Thymus (tissue), 11 donors: ENCODE data around the gene NEK1. TPM values are rescaled to one million over a fixed set of nuclear protein-coding genes. Genes with fewer than 3 reads are reported as not detected.

Experiments
- DNase-seq, 9 donors: peaks; one replicate each; pipeline ENCODE4 v3.0.0-alpha.2; 2013; ENCODE audit warnings: low spot score in 9 of 9, low read depth in 6 of 9, missing footprints in 1 of 9
- H3K27ac ChIP-seq, 2 donors: one replicate each; pipeline ENCODE4 v1.5.1; 2013; ENCODE audit warnings: control low read depth in 1 of 2, low read depth in 1 of 2, low read length in 1 of 2, mild to moderate bottlenecking in 1 of 2, moderate library complexity in 1 of 2
- H3K27me3 ChIP-seq, 2 donors: one replicate each; pipeline ENCODE4 v1.5.1; 2013; ENCODE audit warnings: low read length in 1 of 2; ENCODE audit not compliant: control insufficient read depth in 2 of 2, insufficient read depth in 1 of 2
- H3K36me3 ChIP-seq, 2 donors: one replicate each; pipeline ENCODE4 v1.5.1; 2013; ENCODE audit warnings: low read length in 1 of 2, mild to moderate bottlenecking in 1 of 2, moderate library complexity in 1 of 2; ENCODE audit not compliant: control insufficient read depth in 2 of 2, insufficient read depth in 2 of 2
- H3K4me1 ChIP-seq, 2 donors: one replicate each; pipeline ENCODE4 v1.5.1; 2013; ENCODE audit warnings: low read length in 2 of 2; ENCODE audit not compliant: control insufficient read depth in 2 of 2, insufficient read depth in 2 of 2
- H3K4me3 ChIP-seq, 2 donors: one replicate each; pipeline ENCODE4 v1.5.1; 2013; ENCODE audit warnings: low read length in 2 of 2, control low read depth in 1 of 2, mild to moderate bottlenecking in 1 of 2
- H3K9me3 ChIP-seq, 2 donors: one replicate each; pipeline ENCODE4 v1.5.1; 2013; ENCODE audit warnings: low read length in 1 of 2, mild to moderate bottlenecking in 1 of 2; ENCODE audit not compliant: control insufficient read depth in 2 of 2, insufficient read depth in 1 of 2
- WGBS: extraction: QIAGEN DNeasy Blood & Tissue Kit; methylation state at CpG from one replicate; pipeline ENCODE4 v1.1.7; 2013; 5-methylcytosine and 5-hydroxymethylcytosine counted together
- polyA plus RNA-seq: library from polyadenylated mRNA; stranded (reverse); fragments of 200-250 nt; gene quantifications from one replicate; pipeline ENCODE4 v1.2.3, GENCODE V29; 2013
- total RNA-seq: library from RNA; stranded (reverse); fragments of 120-200 nt; gene quantifications from one replicate; pipeline ENCODE4 v1.2.4, GENCODE V29; 2013
- donor health status: healthy.

The NEK1 gene
- total and polyA plus RNA-seq, 2 donors = 9.9 to 10.2 TPM

DNA sequence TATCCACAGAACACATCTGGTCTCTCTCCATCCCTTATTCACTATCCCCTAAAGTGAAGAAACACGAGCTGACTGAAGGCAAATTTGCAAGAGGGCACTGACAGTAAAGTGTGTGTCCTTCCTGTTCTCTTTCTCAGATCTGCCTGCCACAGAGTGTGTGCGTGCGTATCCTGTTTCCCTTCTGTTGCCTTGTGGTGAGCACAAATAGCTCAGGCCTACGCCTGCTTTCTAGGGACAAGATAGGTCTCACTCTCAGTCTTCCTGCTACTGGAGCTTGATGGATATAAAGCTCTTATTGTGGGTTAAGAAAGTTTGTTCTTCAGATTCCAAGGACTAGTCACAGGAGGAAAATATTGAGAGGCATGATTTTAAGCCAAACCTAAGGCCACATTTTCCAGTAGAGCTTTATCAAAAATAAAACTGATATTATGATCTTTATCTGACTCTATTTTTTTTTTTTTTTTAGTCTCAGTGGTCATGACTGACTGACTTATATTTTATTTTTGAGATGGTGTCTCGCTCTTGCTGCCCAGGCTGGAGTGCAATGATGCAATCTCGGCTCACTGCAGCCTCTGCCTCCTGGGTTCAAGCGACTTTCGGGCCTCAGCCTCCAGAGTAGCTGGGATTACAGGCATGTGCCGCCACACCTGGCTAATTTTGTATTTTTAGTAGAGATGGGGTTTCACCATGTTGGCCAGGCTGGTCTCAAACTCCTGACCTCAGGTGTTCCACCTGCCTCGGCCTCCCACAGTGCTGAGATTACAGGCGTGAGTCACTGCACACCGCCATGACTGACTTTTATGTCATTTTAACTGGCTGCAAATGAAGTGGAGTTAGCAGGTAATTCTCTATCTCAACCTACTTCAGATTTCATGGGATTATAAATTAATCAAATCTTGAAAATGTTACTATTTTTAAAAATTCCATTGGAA lies 201.3 kb downstream of the NEK1 start:
- Histone ChIP-seq H3K4me1 (peaks cover 0 to 4% of the 10 kb centered on the region in 2 donors), H3K9me3 (no peaks in the 10 kb centered on the region), H3K27ac (no peak overlapping the region), H3K4me3 (no peak overlapping the region), H3K36me3 (no peaks in the 10 kb centered on the region), H3K27me3 (no peaks in the 10 kb centered on the region)
- peak; percentile 13 to 80 (median 49) for DNase-seq
- WGBS = 64% methylated on average over 12 of the region's 12 CpGs

DNA sequence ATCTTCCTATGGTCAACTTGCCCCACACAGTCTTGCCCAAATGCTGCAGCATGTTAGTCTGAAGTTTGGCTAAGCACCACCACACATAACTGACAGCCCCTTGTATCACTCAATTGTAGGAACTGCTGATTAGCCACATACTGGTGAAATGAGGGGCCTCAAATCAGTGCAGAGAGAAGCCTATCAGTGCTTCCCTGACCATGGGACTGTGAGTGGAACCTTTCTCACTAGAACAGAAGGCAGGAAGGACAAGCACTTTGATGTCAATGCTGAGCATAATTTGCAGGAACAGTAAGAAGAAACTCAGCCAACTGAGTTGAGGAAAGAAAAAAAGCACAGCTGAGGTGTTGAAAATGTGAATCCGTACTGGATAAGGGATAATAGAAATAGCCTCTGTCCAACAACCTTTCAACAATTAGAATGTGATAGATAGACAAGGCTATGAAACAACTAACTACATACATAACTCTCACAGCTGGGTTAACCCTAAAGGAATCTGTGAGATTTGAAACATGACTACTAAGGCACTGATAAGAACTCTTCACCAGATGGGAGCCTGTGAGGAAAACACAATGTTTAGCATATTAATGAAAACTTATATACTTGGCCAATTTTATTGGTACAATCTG lies 205.1 kb downstream of the NEK1 start:
- no peaks in the 10 kb centered on the region for H3K27me3 ChIP-seq
- no peak for DNase-seq
- peaks cover 0 to 4% of the 10 kb centered on the region in 2 donors for H3K4me1 ChIP-seq
- no peak overlapping the region for H3K4me3 ChIP-seq
- no peaks in the 10 kb centered on the region for H3K9me3 ChIP-seq
- no peaks in the 10 kb centered on the region for H3K36me3 ChIP-seq
- 97% methylated on average over 1 of the region's 1 CpG for WGBS
- no peak overlapping the region for H3K27ac ChIP-seq

DNA sequence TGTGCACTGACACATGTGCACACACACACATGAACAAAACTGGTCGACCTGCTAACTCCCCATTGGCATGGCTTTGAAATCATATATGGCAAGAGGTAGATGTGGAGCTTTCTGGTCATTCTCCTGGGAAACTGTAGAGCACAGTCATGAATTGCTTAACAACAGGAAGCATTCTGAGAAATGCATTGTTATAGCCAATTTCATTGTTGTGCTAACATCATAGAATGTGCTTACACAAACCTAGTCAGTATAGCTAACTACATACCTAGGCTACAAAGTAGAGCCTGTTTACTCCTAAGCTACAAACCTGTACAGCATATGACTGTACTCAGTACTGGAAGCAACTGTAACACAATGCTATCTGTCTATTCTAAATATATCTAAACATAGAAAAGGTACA lies 207.4 kb downstream of the NEK1 start:
- no peak overlapping the region for H3K27ac ChIP-seq
- no peaks in the 10 kb centered on the region for H3K36me3 ChIP-seq
- 89% methylated on average over 1 of the region's 1 CpG for WGBS
- H3K9me3 ChIP-seq = no peaks in the 10 kb centered on the region
- no peak for DNase-seq
- no peak overlapping the region for H3K4me3 ChIP-seq
- no peaks in the 10 kb centered on the region for H3K4me1 ChIP-seq
- H3K27me3 ChIP-seq = no peaks in the 10 kb centered on the region

DNA sequence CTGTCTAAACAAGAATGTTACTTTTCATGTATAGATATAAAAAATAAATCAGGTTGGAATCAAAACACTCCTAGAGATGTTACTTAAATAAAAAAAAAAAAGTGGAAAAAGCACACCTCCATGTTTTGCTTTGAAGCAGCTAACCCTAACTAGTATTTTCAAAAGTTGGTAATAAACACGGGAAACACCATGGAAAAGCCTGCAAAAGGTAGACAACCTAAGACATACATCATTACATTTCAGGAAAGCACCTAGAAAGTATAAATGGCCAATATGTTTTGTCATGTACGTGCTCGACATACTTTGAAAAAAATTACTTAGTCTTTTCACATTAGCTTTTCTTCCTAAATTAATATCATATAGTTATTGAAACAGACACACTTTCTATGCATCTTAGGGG lies 211.6 kb downstream of the NEK1 start:
- Histone ChIP-seq H3K4me3 (no peak overlapping the region), H3K36me3 (no peaks in the 10 kb centered on the region), H3K4me1 (no peaks in the 10 kb centered on the region), H3K27ac (no peak overlapping the region), H3K27me3 (no peaks in the 10 kb centered on the region), H3K9me3 (no peaks in the 10 kb centered on the region)
- no peak for DNase-seq
- WGBS = 63% methylated on average over 3 of the region's 3 CpGs

DNA sequence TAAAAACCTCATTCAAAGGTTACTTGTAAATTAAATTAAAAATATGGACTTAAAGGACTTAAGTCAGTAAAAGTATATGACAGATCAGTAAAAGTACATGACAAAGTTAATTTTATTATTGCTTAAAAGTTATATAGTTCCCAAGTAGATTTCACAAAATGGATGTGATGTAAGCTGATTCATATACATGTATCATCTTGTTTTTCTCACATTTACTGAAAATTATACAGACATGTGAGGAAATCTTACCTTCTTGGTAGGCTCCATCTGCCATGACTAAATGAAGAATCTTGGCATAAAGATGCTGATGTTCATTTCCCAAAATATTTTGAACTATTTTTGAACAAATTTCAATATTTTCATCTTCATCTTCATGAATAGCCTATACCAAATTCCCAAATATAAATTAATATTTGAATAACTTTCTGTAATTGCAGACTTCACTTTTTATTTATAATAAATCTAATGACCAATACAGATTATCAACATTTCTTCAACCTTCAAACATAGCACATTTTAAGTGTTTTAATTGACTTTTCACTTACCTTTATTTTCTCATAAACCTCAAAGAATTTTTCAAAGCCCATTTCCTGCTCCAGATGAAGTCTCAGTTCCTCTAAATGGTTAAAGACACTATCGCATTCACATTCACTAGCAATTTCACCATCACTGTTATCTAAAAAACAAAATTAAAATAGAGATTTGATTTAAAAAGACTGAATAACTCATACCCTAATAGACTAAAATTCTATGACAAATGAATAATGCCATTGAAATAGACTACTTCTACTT lies 212.2 kb downstream of the NEK1 start:
- Histone ChIP-seq H3K4me1 (no peaks in the 10 kb centered on the region), H3K36me3 (no peaks in the 10 kb centered on the region), H3K4me3 (no peak overlapping the region), H3K27ac (no peak overlapping the region), H3K27me3 (no peaks in the 10 kb centered on the region), H3K9me3 (no peaks in the 10 kb centered on the region)
- 93% methylated on average over 1 of the region's 1 CpG for WGBS
- no peak for DNase-seq

DNA sequence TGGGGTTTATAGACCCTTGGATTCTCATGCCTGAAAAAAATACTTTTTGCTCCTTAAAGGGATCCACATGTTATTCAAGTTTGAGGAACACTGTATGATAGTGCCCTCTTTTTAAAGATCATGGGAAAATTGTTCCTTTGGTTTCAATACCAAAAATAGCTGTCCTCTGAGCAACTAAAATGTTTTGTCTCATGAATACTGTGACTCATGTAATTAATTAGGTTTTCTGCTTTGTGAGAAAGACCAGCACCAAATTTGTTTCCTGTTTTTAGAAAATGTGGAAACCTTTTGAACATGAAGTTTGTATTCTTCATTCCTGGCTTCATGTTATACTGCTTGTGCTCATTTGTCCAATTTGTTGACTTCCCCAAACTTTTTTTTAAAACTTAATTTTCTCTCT lies 214.1 kb downstream of the NEK1 start:
- no peaks in the 10 kb centered on the region for H3K4me1 ChIP-seq
- H3K27me3 ChIP-seq = no peaks in the 10 kb centered on the region
- H3K27ac ChIP-seq = no peak overlapping the region
- no peaks in the 10 kb centered on the region for H3K9me3 ChIP-seq
- no peak overlapping the region for H3K4me3 ChIP-seq
- DNase-seq = no peak
- no peaks in the 10 kb centered on the region for H3K36me3 ChIP-seq

DNA sequence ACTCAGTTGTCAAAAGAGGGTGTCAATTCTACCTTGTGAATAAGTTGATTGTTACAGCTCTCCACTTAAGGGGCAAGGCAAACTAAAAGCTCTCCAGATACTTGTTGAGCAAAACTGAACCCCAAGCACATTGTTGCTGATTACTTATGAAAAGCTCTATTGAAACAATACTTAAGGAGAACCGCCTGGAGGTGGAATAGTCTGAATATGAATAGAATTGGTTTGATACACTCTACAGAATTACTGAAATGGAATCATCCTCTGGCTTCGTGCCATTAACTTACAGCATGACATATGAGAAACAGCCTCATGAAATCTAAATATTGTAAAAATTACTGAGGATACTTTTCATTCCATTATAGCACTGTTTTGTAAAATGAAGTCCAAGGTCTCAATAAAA lies 214.6 kb downstream of the NEK1 start:
- Histone ChIP-seq H3K36me3 (no peaks in the 10 kb centered on the region), H3K4me1 (no peaks in the 10 kb centered on the region), H3K9me3 (no peaks in the 10 kb centered on the region), H3K4me3 (no peak overlapping the region), H3K27ac (no peak overlapping the region), H3K27me3 (no peaks in the 10 kb centered on the region)
- DNase-seq = no peak
- 96% methylated on average over 2 of the region's 2 CpGs for WGBS

DNA sequence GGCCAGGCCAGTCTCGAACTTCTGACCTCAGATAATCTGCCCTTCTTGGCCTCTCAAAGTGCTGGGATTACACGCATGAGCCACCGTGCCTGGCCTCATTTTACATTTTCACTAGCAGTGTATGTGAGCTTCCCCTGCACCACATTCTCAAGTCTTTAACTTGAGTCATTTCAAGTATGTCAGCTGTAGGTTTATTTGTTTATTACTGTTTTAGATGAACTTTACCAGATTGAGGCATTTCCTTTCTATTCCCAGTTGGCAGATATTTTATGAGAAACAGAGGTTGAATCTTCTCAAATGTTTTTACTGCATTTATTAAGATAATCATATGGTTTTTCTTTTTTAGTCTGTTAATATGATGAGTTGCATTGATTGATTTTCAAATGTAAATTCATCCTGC lies 227.0 kb downstream of the NEK1 start:
- Histone ChIP-seq H3K4me1 (no peaks in the 10 kb centered on the region), H3K27me3 (no peaks in the 10 kb centered on the region), H3K27ac (no peak overlapping the region), H3K4me3 (no peak overlapping the region), H3K36me3 (no peaks in the 10 kb centered on the region), H3K9me3 (no peaks in the 10 kb centered on the region)
- no peak for DNase-seq
- WGBS = 79% methylated on average over 3 of the region's 3 CpGs

DNA sequence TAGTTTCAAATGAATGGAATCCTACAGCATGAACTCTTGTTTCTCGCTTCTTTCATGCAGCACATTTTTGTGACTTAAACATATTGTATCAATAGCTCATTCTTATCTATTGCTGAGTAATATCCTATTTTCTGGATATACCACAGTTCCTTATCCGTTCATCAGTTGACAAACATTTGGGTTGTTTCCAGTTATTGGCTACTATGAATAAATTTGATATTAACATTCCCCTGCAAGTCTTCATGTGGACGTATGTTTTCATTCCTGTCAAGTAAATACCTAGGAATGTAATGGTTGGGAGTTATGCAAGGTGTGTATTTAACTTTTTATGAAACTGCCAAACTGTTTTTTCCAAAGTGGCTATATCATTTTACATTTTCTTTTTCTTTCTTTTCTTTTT lies 227.6 kb downstream of the NEK1 start:
- no peaks in the 10 kb centered on the region for H3K9me3 ChIP-seq
- H3K27ac ChIP-seq = no peak overlapping the region
- H3K27me3 ChIP-seq = no peaks in the 10 kb centered on the region
- no peak overlapping the region for H3K4me3 ChIP-seq
- H3K36me3 ChIP-seq = no peaks in the 10 kb centered on the region
- WGBS = 93% methylated on average over 3 of the region's 3 CpGs
- H3K4me1 ChIP-seq = no peaks in the 10 kb centered on the region
- no peak for DNase-seq
